ENCODE measurements around the gene COMT.

- no peak for TF ChIP-seq E2F1 (CRISPR knock-in tag; IDR thresholded peaks at IDR 0.05)
- no peak for TF ChIP-seq MLX (CRISPR knock-in tag; IDR thresholded peaks at IDR 0.05)
- no peak for TF ChIP-seq E2F5 (CRISPR knock-in tag; IDR thresholded peaks at IDR 0.05)
- TF ChIP-seq CTCF (IDR thresholded peaks at IDR 0.05) = peak; percentile 81
- no peak for TF ChIP-seq ETV6 (CRISPR knock-in tag; IDR thresholded peaks at IDR 0.05)
These were observed 20.8 kb downstream of the COMT start for GRCh38 chr22:19962246-19962908.

Data from WTC11 (cell line).